Kidney (tissue), 14 donors: ENCODE results near the gene ZNF497. TPM values are rescaled to one million over a fixed set of nuclear protein-coding genes. Genes with fewer than 3 reads are reported as not detected.
"Not testable (repeated sequence)": the region's sequence is repeated elsewhere in the genome, so short reads cannot be mapped to it uniquely, and the experiment has no call there.

Experiments used
- DNase-seq, 5 donors: peaks; one replicate each; pipeline ENCODE4 v3.0.0-alpha.2; 2013 to 2020
- FAIRE-seq: peaks from 2 replicates; lab custom pipeline; 2012; peaks lifted over from hg19 to GRCh38; lab: Jason Lieb, UNC
- H3K27ac ChIP-seq, 2 donors: one replicate each; pipeline ENCODE4 v1.7.0; 2013; ENCODE audit warnings: low read depth in 2 of 2, low read length in 2 of 2, inconsistent platforms in 1 of 2
- H3K27me3 ChIP-seq: one replicate; pipeline ENCODE4 v1.7.1; 2013; ENCODE audit warnings: low read length, inconsistent platforms; ENCODE audit not compliant: control insufficient read depth, insufficient read depth
- H3K36me3 ChIP-seq, 3 donors: one replicate each; pipeline versions ENCODE4 v1.7.0 to v1.7.1; 2013; ENCODE audit warnings: low read length in 3 of 3, control low read depth in 1 of 3, inconsistent platforms in 1 of 3; ENCODE audit not compliant: insufficient read depth in 3 of 3, control insufficient read depth in 2 of 3
- H3K4me1 ChIP-seq, 3 donors: one replicate each; pipeline versions ENCODE4 v1.7.0 to v1.7.1; 2013; ENCODE audit warnings: low read length in 3 of 3, inconsistent platforms in 1 of 3, low read depth in 1 of 3; ENCODE audit not compliant: control insufficient read depth in 2 of 3, insufficient read depth in 2 of 3
- H3K4me3 ChIP-seq, 3 donors: one replicate each; pipeline versions ENCODE4 v1.7.0 to v1.8.1; 2013; ENCODE audit warnings: low read length in 3 of 3, control low read depth in 1 of 3, inconsistent platforms in 1 of 3
- H3K9ac ChIP-seq, 3 donors: one replicate each; pipeline versions ENCODE4 v1.7.0 to v1.7.1; 2013; ENCODE audit warnings: low read length in 3 of 3, control low read depth in 1 of 3, inconsistent platforms in 1 of 3
- H3K9me3 ChIP-seq, 3 donors: one replicate each; pipeline versions ENCODE4 v1.7.0 to v1.7.1; 2013; ENCODE audit warnings: low read length in 3 of 3, control low read depth in 1 of 3, inconsistent platforms in 1 of 3; ENCODE audit not compliant: control insufficient read depth in 2 of 3, insufficient read depth in 1 of 3
- intact Hi-C: fragments of 100-400 bp; cut with DNase I; formaldehyde crosslinking; loops from one replicate; pipeline ENCODE4 v1.11.1; 2022
- polyA plus RNA-seq: library from polyadenylated mRNA; stranded (reverse); fragments of 350-450 nt; fragmentation: Illumina TruSeq; extraction: RNeasy Lipid Tissue Mini Kit (QIAGEN cat#74804); gene quantifications from one replicate; pipeline ENCODE4 v1.2.3, GENCODE V29; 2014; ENCODE audit warnings: low read depth, low replicate concordance; ENCODE audit not compliant: insufficient read depth
- total RNA-seq: library from RNA; stranded (reverse); fragmentation: NEBNext Ultra II Directional; extraction: Animal tissue kit (Norgen Biotek cat#: 25700); gene quantifications from one replicate; pipeline ENCODE4 v1.2.1, GENCODE V29; 2021
- TF ChIP-seq, protein P1 (sequence below): IDR thresholded peaks from 3 replicates; pipeline ENCODE4 v1.5.1; 2012; ENCODE audit warnings: mild to moderate bottlenecking, moderate library complexity, borderline replicate concordance; ENCODE audit not compliant: insufficient read depth; ENCODE audit errors: extremely low read depth
- donor health status: control.
- donor health status: control.
- donor health status: control.
- donor health status: control.
- donor health status: control.
- donor health status: DM: yes; HTN: yes; CAD: no.
- donor health status: Normal renal cell carcinoma (clear cell type).

ZNF497 gene
- total and polyA plus RNA-seq, 2 donors from 2014 or later: 1.7 to 5.0 TPM

DNA sequence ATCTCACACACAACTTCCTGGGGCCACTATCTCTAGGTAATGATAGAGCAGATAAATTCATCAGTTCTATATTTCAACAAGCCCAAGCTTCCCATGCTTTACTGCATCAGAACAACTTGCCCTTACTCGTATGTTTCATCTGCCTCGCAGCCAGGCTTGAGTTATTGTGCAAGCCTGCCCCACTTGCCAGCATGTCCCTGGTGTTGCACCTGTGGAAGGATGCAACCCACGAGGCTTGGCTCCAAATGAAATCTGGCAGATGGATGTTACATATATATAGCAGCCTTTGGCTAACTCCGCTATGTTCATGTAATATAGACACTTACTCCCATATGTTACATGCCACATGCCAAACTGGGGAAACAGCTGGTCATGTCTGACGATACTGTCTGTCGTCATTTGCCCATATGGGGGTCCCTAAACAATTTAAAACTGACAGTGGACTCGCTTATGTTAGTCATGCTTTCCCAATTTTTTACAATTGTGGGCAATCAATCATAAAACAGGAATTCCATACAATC, 51.1 kb downstream of the ZNF497 start:
- TF ChIP-seq, protein P1, sequence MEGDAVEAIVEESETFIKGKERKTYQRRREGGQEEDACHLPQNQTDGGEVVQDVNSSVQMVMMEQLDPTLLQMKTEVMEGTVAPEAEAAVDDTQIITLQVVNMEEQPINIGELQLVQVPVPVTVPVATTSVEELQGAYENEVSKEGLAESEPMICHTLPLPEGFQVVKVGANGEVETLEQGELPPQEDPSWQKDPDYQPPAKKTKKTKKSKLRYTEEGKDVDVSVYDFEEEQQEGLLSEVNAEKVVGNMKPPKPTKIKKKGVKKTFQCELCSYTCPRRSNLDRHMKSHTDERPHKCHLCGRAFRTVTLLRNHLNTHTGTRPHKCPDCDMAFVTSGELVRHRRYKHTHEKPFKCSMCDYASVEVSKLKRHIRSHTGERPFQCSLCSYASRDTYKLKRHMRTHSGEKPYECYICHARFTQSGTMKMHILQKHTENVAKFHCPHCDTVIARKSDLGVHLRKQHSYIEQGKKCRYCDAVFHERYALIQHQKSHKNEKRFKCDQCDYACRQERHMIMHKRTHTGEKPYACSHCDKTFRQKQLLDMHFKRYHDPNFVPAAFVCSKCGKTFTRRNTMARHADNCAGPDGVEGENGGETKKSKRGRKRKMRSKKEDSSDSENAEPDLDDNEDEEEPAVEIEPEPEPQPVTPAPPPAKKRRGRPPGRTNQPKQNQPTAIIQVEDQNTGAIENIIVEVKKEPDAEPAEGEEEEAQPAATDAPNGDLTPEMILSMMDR: no peak
- DNase-seq: no peak
- intact Hi-C loops: no loop called here
- H3K9me3 ChIP-seq: no peaks in the 10 kb centered on the region
- H3K36me3 ChIP-seq: peaks cover 15 to 32% (median 27%) of the 10 kb centered on the region in 3 donors
- H3K4me3 ChIP-seq: no peak overlapping the region
- no peak for FAIRE-seq
- no peak overlapping the region for H3K9ac ChIP-seq
- peaks cover 0 to under 1% (median 0%) of the 10 kb centered on the region in 3 donors for H3K4me1 ChIP-seq
- no peak overlapping the region for H3K27ac ChIP-seq
- H3K27me3 ChIP-seq: no peaks in the 10 kb centered on the region

DNA sequence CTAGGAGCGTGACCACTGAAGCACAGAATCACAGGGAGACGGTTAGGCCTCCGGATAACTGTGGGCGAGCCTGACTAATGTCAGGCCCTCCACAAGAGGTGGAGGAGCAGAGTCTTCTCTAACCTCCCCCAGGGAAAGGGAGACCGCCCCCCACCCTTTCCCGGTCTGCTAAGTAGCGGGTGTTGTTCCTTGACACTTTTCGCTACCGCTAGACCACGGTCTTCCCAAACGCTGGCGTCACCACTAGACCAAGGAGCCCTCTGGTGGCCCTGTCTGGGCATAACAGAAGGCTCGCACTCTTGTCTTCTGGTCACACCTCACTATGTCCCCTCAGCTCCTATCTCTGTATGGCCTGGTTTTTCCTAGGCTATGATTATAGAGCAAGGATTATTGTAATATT, 51.9 kb downstream of the ZNF497 start:
- TF ChIP-seq, protein P1: peak; percentile 27
- H3K27ac ChIP-seq, H3K9ac ChIP-seq, H3K4me1 ChIP-seq, H3K4me3 ChIP-seq, FAIRE-seq, H3K27me3 ChIP-seq, intact Hi-C loops, H3K9me3 ChIP-seq: not testable (repeated sequence)
- DNase-seq: peak in 4 of 5 donors; percentile 18 to 52 (median 34)
- H3K36me3 ChIP-seq: peaks cover 15 to 32% (median 27%) of the 10 kb centered on the region in 3 donors

DNA sequence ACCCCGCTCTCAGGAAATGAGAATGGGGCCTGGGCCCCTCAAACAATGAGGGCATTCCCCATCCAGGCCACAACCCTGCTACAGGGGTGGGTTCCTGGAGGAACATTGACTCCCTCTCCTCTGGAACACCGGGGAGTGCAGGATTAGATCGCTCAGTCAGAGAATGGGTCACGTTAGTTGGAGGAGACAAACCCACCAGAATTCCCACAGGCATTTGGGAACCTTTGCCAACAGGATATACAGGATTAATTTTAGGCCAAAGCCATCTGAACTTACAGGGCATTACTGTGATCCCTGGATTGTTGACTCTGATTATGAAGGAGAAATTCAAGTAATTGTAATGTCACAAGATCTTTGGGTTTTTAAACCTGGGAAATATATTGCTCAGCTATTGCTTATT, 54.8 kb downstream of the ZNF497 start:
- Histone ChIP-seq H3K27me3 (no peaks in the 10 kb centered on the region), H3K4me1 (peaks cover 0 to 10% (median 0%) of the 10 kb centered on the region in 3 donors), H3K9me3 (no peaks in the 10 kb centered on the region), H3K4me3 (no peak overlapping the region), H3K36me3 (peaks cover 5 to 17% (median 10%) of the 10 kb centered on the region in 3 donors), H3K27ac (no peak overlapping the region), H3K9ac (no peak overlapping the region)
- TF ChIP-seq, protein P1: no peak
- DNase-seq: no peak
- no peak for FAIRE-seq
- intact Hi-C loops: no loop called here
